WERI-Rb-1 (cell line): ENCODE data around the gene COPS8.

Experiments used
- DNase-seq: peaks from one replicate; pipeline ENCODE4 v3.0.0-alpha.2; 2020
- H3K27ac ChIP-seq: fragments of 250-450 bp; sonication (Bioruptor Pico); 2 replicates; pipeline ENCODE4 v1.5.1; 2020; ENCODE audit warnings: mild to moderate bottlenecking, moderate library complexity
- H3K27me3 ChIP-seq: fragments of 250-450 bp; sonication (Bioruptor Pico); 2 replicates; pipeline ENCODE4 v1.5.1; 2021; ENCODE audit warnings: mild to moderate bottlenecking, low read depth, moderate library complexity; ENCODE audit not compliant: insufficient read depth, severe bottlenecking
- H3K36me3 ChIP-seq: fragments of 250-450 bp; sonication (Bioruptor Pico); 2 replicates; pipeline ENCODE4 v1.5.1; 2020; ENCODE audit warnings: mild to moderate bottlenecking, moderate library complexity
- H3K4me3 ChIP-seq: 2 replicates; pipeline ENCODE4 v1.5.1; 2011; ENCODE audit warnings: low read depth, mild to moderate bottlenecking, control low read depth, low read length
- H3K9me3 ChIP-seq: fragments of 250-450 bp; sonication (Bioruptor Pico); 2 replicates; pipeline ENCODE4 v1.5.1; 2021; ENCODE audit warnings: mild to moderate bottlenecking, moderate library complexity; ENCODE audit not compliant: severe bottlenecking
- CTCF ChIP-seq: IDR thresholded peaks from 2 replicates; pipeline ENCODE4 v1.5.1; 2011; ENCODE audit warnings: low read depth, mild to moderate bottlenecking, control low read depth, inconsistent platforms, low read length

The COPS8 gene

GRCh38 chr2:237139123-237139675 lies 53.5 kb downstream of the COPS8 start:
- Histone ChIP-seq H3K27me3 (no peaks in the 10 kb centered on the region), H3K9me3 (no peaks in the 10 kb centered on the region), H3K4me3 (no peak overlapping the region), H3K27ac (no peak overlapping the region), H3K36me3 (no peaks in the 10 kb centered on the region)
- DNase-seq = no peak
- TF ChIP-seq CTCF = no peak

GRCh38 chr2:237140689-237141285 lies 55.1 kb downstream of the COPS8 start:
- DNase-seq = no peak
- TF ChIP-seq CTCF = no peak
- Histone ChIP-seq H3K9me3 (no peaks in the 10 kb centered on the region), H3K4me3 (no peak overlapping the region), H3K27me3 (no peaks in the 10 kb centered on the region), H3K36me3 (no peaks in the 10 kb centered on the region), H3K27ac (no peak overlapping the region)

GRCh38 chr2:237141571-237142051 lies 55.9 kb downstream of the COPS8 start:
- TF ChIP-seq CTCF = no peak
- Histone ChIP-seq H3K36me3 (no peaks in the 10 kb centered on the region), H3K27me3 (no peaks in the 10 kb centered on the region), H3K27ac (no peak overlapping the region), H3K9me3 (no peaks in the 10 kb centered on the region), H3K4me3 (no peak overlapping the region)
- no peak for DNase-seq

GRCh38 chr2:237143118-237143517 lies 57.4 kb downstream of the COPS8 start:
- Histone ChIP-seq H3K9me3 (peaks cover 3% of the 10 kb centered on the region), H3K4me3 (no peak overlapping the region), H3K36me3 (no peaks in the 10 kb centered on the region), H3K27me3 (no peaks in the 10 kb centered on the region), H3K27ac (no peak overlapping the region)
- DNase-seq = no peak
- no peak for TF ChIP-seq CTCF

- DNase-seq = no peak
- H3K9me3 ChIP-seq = peaks cover 3% of the 10 kb centered on the region
- H3K36me3 ChIP-seq = no peaks in the 10 kb centered on the region
- H3K27ac ChIP-seq = no peak overlapping the region
- H3K27me3 ChIP-seq = no peaks in the 10 kb centered on the region
- no peak for TF ChIP-seq CTCF
- no peak overlapping the region for H3K4me3 ChIP-seq
Measured at GRCh38 chr2:237143676-237144440, 58.2 kb downstream of the COPS8 start.
